CD4-positive, alpha-beta T cell treated with Interleukin-17A for 1 hour (primary cell): ENCODE results near the gene DDX21.
"Not testable (repeated sequence)": the region's sequence is repeated elsewhere in the genome, so short reads cannot be mapped to it uniquely, and the experiment has no call there.

Source experiments
- DNase-seq: peaks from one replicate; pipeline ENCODE4 v3.0.0-alpha.2; 2020

DDX21 gene

GRCh38 chr10:68955832-68956532 is at the start of gene DDX21:
Gene DDX21 (plus strand): TSS chr10:68956170. CDS start chr10:68956226, 56 bp downstream.
- peak; percentile 92 for DNase-seq

GRCh38 chr10:68924593-68924992 is 31.4 kb upstream of the DDX21 start:
- DNase-seq = no peak

GRCh38 chr10:68925489-68925888 is 30.5 kb upstream of the DDX21 start:
- DNase-seq = no peak

GRCh38 chr10:68929157-68929556 is 26.8 kb upstream of the DDX21 start:
- not testable (repeated sequence) for DNase-seq

- DNase-seq = not testable (repeated sequence)
Measured at GRCh38 chr10:68929888-68930287, 26.1 kb upstream of the DDX21 start.

GRCh38 chr10:68932860-68933259 is 23.1 kb upstream of the DDX21 start:
- not testable (repeated sequence) for DNase-seq

- DNase-seq = no peak
Measured at GRCh38 chr10:68934994-68935393, 21.0 kb upstream of the DDX21 start.

GRCh38 chr10:68938117-68938516 is 17.9 kb upstream of the DDX21 start:
- DNase-seq = no peak

GRCh38 chr10:68938884-68939283 is 17.1 kb upstream of the DDX21 start:
- no peak for DNase-seq

GRCh38 chr10:68940917-68941316 is 15.1 kb upstream of the DDX21 start:
- not testable (repeated sequence) for DNase-seq

GRCh38 chr10:68950598-68950997 is 5.4 kb upstream of the DDX21 start:
- no peak for DNase-seq

- no peak for DNase-seq
Measured at GRCh38 chr10:68954904-68955303, 1.1 kb upstream of the DDX21 start.

GRCh38 chr10:68955355-68955831 is 577 bp upstream of the DDX21 start:
- DNase-seq = no peak

- no peak for DNase-seq
Measured at GRCh38 chr10:68957284-68957615, 1.3 kb downstream of the DDX21 start.

- DNase-seq = no peak
Measured at GRCh38 chr10:68957654-68958053, 1.7 kb downstream of the DDX21 start.

GRCh38 chr10:68959695-68960527 is 3.9 kb downstream of the DDX21 start:
- DNase-seq = no peak

GRCh38 chr10:68963151-68963550 is 7.2 kb downstream of the DDX21 start:
- no peak for DNase-seq

GRCh38 chr10:68973975-68974374 is 18.0 kb downstream of the DDX21 start:
- no peak for DNase-seq

- DNase-seq = not testable (repeated sequence)
Measured at GRCh38 chr10:68975936-68976473, 20.0 kb downstream of the DDX21 start.

GRCh38 chr10:68979738-68980137 is 23.8 kb downstream of the DDX21 start:
- not testable (repeated sequence) for DNase-seq

GRCh38 chr10:68981074-68981473 is 25.1 kb downstream of the DDX21 start:
- DNase-seq = no peak

GRCh38 chr10:68982389-68982788 is 26.4 kb downstream of the DDX21 start:
- no peak for DNase-seq

GRCh38 chr10:68987611-68988010 is 31.6 kb downstream of the DDX21 start:
- no peak for DNase-seq
